ENCODE results near the gene USH2A.
"Not testable (repeated sequence)": the region's sequence is repeated elsewhere in the genome, so short reads cannot be mapped to it uniquely, and the experiment has no call there.

USH2A gene

DNA sequence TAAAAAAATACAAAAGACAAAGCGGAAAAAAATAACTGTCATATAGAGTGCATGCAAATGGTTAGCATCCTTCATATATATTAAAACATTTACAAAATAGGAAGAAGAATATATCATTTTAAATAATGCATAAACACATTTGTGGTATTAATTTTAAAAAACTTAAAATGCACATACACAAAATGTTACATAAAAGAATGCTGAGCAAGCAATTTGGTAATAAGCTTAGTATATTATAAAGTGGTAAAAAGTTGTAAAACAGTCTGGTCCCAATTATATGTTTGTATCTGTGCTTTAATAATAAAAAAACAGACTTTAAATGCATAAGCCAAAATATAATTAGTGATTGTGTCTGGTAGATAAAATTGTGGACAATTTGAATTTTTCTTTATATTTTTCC lies 394.6 kb downstream of the USH2A start:
- DNase-seq: no peak

DNA sequence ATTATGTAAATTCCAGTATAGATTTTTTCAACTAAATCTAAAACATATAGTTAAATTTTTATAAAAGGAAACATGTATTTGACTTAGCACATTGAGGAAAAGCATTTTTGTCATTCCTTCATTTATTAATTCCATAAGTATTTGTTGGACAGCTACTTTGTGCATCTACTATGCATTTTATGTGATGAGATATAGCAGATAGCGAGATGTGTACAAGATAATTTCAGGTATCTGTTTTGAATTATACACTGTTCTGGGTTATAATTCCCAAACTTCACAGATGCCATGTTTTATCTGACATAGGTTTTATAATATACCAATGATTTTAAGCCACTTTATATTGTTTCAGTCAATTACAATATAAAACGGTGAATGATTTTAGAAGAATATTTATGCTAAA lies 398.7 kb downstream of the USH2A start:
- DNase-seq: no peak

DNA sequence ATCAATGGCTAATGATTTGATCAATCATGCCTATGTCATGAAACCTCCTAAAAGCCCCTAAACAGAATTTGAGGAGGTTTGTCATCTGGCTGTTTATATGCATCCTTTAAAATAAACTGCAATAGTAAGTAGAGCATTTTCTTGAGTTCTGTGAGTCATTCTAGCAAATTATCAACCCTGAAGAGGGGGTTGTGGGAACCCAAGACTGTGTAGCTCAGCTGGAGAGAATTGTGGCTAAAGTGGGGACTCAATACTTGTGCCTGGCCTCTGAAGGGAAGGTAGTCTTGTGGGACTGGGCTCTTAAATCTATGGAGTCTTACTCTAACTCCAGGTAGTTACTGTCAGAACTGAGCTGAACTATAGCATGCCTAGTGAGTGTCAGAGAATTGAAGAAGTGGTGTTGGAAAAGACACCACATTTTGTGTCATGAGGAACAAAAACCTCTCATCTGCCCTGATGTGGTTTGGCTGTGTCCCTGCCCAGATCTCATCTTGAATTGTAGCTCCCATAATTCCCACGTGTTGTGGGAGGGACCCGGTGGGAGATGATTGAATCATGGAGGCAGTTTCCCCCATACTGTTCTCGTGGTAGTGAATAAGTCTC lies 402.4 kb downstream of the USH2A start:
- no peak for DNase-seq

DNA sequence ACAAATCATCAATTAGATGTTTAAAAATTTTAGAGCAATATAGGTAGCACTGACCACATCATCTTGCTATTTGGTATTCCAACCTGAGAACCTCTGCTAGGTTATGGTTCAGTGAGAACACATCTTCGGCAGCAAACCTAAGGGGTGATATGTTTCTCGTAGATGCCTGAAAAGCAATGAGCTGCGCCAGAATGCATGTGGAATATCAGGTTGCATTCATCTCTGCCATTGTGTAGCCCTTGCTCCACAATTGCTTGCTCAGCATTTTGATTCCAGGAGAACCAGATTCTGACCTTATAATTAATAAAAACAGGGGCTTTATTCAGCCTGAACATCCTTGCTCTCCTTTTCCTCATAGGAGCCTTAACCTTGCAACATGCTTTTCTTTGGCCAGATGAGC lies 408.1 kb downstream of the USH2A start:
- no peak for DNase-seq

DNA sequence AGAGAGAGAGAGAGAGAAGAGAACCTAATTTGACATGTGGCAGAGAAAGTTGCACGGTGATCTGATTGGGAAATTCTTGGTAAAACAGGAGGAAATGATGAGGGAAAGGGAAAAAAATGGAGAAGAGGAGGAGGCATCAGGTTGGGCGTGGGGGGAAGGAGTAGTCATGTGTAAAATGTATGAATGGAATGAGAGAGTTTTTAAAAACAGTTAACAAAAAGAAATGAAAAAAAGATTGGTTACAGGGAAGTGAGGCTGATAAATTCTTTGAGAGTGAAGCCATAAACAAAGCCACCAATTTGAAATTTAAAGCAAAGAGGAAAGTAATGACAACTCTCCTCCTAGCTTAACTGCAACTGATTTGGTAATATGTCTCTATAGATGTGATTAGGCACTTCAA lies 409.2 kb downstream of the USH2A start:
- DNase-seq: no peak

DNA sequence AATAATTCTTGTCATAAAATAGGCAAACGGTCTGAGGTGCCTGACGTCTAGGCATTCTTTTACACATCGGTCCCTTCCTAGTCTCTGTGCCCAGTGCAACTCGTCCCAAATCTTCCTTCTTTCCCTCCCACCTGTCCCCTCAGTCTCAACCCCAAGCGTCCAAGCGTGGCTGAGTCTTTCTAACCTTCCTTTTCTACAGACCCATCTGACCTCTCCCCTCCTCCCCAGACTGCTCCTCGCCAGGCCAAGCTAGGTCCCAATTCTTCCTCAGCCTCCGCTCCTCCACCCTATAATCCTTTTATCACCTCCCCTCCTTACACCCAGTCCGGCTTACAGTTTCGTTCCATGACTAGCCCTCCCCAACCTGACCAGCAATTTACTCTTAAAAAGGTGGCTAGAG lies 413.8 kb downstream of the USH2A start:
- DNase-seq: not testable (repeated sequence)

DNA sequence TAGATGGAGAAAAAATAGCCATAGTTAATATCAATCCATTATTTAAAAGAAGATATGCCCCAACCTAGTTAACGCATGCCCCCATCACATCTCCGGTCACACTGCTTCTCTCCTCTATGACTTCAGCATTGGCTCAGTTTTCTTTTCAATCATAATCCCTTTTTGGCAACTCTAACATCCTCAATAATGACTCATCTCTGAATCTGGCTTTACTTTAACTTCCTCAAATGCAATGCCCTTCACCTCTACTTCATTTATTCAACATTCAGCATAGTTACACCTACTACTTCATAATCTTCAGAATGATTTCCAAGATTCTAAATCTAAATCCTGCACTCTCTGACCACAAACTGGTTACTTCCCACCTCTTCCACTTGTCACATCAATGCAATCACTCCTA lies 417.3 kb downstream of the USH2A start:
- DNase-seq: no peak

DNA sequence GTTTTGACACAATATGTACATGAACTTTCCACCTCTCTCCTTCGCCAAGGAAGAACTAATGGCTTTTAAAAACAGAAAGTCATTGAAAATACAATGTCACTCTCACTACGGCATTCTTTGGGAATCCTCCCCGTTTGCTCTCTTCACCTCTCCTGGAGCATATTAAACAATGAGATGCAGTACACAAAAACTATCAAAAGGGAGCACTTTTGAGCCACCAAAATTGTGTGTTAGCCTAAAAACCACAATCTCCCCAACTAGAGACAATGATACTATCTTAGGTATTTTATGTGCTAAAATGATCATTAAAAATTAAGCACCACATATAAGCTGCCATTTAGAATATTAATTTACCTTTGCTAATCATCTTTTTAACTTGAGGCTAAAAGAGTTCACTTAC lies 430.6 kb downstream of the USH2A start:
- no peak for DNase-seq

DNA sequence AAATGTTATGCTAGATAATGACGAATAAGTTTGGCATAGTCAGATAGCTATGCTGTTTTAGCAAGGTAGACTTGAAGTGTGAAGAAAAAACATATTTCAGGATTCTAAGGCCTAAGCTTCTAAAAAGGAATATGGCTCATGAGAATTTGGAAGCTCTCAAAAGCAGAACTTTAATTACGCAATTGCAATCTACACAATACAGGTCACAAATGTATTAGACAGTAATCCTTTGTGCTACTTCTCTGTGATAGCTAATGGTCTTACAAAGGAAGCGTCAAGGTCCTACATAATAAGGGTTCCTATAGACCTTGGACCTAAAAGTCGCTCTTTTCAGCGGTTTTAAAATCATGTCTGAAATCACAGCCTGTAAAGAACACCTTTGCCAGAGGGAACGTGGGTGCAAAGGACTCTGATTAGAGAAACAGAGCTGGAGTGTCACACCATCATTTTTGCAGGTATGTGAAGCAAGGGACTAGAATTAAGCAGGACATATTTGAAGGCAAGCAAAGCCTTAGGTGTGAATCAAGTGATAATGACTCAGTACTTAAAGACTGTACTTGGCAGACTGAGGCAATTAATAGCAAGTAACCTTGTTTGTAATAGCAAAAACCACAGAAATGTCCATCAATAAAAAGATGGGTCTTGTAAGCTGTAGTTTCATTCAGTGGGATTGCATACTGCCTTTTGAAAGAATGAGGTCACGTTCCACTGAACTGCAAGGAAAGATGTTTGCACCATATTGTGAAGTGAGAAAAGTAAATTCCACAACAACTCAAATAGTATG lies 436.0 kb downstream of the USH2A start:
- no peak for DNase-seq

DNA sequence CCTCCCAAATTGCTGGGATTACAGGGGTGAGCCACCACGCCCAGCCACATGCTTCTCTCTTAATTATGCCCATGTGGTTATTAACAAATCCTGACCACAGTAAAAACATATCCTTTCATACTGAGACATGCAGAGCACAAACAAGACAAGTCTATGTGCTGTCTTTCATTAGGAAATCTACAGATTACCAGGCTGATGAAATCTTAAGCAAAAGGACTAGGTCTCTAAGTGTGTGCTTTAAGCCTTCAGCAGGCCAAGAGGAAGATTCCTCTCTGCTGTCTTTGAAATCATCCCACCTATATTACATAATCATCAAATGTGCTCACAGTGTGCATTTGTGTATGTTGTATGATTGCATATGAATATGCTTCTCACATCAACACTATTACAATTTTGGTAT lies 436.8 kb downstream of the USH2A start:
- no peak for DNase-seq

DNA sequence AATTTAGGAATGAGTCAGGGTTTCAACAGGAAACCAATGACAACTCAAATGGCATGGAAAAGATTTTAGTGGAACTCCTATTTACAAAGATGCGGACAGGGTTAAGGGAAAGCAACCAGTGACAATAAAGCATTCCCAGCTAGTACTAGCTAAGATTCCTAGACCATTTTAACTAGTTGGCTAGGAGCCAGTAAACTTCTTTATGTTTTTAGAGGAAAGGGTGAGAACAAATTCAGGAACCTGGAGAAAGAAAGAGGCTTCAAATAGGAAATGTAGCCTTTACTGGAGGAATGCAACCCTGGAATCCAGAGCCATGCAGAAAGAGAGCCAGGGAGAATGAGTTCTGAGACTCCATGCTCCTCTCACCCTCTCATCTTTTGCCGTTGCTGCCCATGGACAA lies 439.6 kb downstream of the USH2A start:
- no peak for DNase-seq

DNA sequence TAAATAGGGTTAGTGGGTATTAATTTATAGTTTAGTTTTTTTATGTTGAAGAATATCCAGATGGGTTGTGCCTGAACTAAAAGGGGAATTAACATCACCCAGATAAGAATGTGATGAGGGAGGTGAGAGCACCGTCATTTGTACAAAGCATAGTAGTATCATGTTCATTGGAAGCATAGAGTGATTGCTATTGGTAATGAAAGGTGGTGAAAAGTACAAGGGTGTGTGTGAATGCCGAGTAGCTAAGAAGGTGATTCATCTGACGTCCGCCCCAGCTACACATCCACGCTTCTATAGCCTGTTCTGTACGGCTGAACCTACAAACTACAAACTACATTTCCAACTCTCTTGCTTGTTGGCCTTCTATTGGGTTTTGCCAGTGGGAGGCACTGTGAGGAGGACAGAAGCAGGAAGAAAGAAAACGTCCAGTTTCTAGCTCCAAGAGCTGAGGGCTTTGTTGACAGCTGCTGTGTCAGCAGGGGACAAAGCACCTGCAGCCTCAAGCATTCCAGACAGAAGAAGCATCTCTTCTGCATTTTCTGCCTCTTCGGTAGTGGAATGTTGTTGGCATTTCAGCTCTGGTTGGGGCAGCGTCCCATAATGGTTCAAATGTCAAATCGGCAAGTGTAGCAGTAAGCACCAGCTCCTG lies 451.3 kb downstream of the USH2A start:
- DNase-seq: no peak

DNA sequence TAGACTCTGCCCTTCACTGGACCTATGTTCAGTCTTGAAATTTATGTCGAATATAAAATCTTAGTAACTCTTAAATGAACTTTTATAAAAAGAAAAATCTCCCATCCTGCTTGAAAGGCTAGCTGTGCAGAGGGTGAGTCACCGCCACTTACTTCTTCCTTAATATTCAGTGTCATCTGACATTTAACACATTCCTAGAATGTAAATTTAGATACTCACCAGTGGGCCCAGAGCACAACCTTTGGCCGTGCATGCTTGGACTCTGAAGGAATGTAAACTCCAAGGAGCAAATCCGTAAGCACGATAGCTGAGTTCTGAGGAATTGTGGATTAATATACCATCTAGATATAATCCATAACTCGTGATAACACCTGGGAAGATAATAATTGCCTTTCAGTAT lies 452.8 kb downstream of the USH2A start:
- DNase-seq: no peak

DNA sequence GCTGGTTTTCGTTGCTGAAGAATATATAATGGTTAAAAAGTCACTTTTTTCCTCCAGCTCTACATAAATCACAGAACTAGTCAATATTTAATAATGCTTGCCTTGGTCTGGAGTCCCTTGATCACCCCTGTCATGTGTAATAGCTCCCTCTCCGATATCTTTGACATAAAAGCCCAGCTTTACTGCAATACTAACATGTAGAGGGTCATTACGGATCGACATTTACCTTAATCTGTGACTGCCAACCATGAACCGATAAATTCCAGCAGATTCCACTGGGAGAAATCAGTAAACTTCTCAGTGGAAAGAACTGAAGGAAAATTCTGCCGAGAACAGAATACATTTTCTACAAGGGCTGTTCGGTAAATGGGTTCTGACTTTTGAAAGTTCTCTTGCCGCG lies 459.6 kb downstream of the USH2A start:
- no peak for DNase-seq

DNA sequence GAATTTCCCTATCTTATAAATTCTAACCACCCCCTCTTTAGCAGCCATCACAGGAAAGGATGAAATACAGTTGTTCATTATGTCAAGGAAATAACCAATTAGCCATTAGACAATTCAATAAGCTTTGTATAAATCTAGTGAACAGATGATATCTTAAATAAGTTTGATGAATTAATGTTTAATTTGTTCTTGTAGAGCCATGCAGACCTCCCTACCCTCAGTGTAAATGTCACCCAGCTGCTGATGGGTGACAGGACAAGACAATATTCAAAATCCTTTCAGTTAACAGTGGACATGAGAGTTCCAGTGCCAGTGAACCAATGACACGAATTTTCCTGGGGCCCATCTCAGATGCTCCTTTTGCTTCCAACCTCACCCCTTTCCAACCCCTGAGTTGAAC lies 460.2 kb downstream of the USH2A start:
- DNase-seq: no peak

DNA sequence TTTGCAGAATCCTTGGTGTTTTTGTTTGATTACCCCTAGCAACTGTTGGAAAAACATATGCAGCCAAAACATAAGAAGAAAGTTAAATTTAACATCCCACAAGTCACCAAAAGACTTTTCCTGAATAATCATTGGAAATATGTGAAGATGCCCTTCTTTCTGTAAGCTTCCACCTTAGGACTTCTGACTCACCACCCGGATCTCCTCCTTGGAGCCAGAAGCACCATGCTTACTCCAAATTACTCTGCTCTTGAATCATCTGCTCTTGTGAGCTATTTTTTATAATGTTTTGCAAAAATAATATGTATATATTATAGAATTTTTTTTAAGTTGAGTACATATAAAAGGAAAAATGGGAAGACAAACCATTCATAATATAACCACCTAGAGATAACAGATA lies 464.4 kb downstream of the USH2A start:
- DNase-seq: no peak

DNA sequence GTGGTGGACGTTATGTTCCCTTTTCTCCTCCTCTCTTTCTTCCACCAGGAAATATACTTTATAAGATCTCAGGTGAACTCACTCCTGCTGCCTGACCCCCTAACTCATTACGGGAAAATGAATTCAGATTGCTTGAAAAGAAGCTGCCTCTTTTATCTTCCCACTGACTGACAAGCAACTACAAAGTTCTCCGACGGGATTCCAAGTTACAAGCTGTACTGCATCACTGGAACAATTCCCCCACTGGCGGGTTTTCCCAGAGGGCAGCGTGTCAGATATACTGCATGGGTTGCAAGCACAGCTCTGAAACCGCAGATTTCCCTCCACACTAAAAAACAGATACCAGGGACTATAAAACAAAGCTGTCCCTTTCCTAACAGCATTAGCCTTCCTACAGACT lies 465.6 kb downstream of the USH2A start:
- no peak for DNase-seq

DNA sequence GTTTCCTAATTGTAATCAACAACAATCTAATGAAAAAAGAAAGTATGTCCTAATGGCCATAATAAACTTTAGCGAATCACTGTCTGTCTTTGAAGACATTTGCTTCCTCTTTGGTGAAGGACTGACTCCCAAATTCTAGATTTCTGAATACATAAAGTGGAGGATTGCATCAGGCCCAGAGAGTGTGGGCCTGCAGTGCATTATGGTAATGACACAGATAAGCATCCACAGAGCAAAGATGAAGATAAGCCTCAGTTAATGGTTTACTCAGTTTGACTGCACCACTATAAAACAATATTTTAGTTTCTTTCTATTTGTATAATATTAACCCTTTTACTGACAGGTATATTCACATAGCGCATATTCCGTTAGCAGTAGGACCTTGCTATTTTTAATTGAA lies 490.7 kb downstream of the USH2A start:
- no peak for DNase-seq

DNA sequence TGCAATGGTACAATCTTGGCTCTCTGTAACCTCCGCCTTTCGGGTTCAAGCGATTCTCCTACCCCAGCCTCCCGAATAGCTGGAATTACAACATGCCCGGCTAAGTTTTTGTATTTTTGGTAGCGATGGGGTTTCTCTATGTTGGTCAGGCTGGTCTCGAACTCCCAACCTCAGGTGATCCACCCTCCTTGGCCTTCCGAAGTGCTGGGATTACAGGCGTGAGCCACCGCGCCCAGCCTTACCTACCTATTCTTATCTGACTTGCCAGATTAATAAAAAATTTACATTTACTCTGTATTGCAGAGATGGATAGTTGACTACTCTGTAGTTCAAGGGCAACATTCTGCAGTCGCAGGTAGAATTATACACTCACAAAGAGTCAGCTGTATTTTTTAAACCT lies 496.6 kb downstream of the USH2A start:
- no peak for DNase-seq

DNA sequence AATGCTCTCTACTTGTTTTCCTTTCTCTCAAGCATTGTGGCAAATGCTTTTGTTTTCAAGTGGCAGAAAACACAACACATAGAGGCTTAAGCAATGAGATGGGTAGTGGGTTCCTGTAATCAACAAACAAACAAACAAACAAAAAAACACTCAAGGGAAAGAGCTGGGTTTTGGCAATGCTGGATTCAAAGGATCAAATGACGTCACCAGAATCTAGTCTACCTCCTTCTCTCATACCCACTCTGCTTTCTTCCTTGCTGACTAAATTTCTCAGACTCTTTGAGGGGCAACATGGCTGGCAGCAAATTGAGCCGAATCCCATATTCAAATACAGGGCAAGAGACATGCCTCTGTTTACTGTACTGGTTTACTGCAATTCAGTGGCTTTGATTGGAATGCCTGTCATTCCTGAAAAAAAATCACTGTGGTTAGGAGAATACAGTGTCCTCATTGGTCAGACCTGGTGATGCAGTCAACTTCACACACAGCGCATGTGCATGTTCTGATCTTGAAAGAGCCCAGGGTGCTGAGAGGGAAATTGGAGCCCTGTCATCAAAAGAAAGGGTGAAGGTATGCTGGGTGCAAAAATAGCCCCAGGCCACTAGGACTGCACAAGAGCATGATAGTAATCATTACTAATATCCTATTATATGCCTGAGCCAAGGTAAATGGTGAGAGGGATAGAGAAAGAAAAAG lies 500.0 kb downstream of the USH2A start:
- no peak for DNase-seq

DNA sequence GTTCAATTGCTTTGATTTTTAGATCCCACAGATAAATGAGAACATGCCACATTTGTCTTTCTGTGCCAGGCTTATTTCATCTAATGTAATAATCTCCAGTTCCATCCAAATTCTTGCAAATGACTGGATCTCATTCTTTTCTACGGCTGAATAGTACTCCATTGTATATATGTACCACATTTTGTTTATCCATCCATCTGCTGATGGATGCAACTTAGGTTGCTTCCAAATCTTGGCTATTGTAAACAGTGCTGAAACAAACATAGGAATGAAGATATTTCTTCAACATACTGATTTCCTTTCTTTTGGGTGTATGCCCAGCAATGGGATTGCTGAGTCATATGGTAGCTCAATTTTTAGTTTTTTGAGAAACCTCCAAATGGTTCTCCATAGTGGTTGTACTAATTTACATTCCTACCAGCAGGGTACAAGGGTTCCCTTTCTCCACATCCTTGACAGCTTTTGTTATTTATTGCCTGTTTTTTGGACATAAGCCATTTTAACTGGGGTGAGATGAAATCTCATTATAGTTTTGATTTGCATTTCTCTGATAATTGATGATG lies 511.8 kb downstream of the USH2A start:
- no peak for DNase-seq

DNA sequence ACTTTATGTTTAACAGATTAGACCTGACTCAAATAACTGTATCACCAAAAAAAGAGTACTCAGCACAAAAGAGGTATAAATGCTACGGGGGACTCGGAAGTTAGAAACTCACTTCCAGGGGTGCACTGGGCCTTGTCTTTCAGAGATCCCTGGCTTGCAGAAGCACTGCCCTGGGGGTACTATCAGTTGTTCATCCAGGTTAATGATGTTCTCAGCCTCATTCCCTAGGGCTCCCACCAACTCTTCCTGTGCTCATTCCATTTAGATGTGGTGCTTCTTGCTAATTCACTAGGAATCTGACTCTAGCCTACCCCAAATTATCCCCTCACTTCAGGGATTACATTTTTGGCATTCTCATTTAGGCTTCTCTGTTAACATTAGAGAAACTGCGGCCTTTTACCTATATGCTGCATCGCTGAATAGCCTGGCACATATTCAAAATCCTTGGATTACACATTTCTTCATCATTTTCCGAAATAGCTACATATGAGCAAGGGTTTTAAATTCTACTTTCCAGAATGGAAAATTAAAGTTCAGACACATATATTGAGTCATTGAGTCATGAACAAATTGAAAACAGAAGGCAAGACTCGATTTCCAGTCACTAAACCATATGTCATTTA lies 517.6 kb downstream of the USH2A start:
- DNase-seq: no peak

DNA sequence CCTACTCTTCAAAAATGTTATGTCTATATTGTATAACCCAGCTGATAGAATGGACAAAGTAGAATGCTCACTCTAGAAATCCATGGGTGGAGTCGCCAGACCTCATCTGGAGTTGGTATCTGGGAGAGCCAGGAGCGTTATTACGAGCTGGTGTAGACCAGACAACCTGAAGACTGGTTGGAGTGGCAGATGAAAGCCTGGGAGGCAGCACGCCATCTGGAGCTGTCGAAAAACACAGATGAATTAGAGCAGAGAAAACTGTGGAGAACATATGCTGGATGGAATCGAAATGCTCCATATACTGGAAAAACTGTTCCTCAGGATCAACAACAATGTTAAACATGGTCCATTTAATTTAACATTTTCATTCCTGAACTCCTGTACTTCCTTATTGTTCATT lies 522.6 kb downstream of the USH2A start:
- no peak for DNase-seq

All from CD4-positive, alpha-beta T cell treated with Interleukin-17A for 4 hours (primary cell).